A549 (cell line): ENCODE measurements around the gene RRAS. TPM values are rescaled to one million over a fixed set of nuclear protein-coding genes. Genes with fewer than 3 reads are reported as not detected.

Experiments
- ATAC-seq, 2 experiments: fragments of 200-7000 bp in 1 of 2; fragments of >200 bp in 1 of 2; cut with Nextera tagmentation in 1 of 2; cut with Tn5 transposase in 1 of 2; 3 replicates each; pipeline versions ENCODE4 v1.8.0 to v1.9.1; 2018 to 2020; ENCODE audit warnings: mild to moderate bottlenecking in 1 of 2, moderate library complexity in 1 of 2
- CTCF ChIA-PET: fragments of 300-600 bp; sonication (Branson Sonifier 250); formaldehyde crosslinking; extraction: SDS; loops from one replicate; lab custom pipeline; 2021; ENCODE audit warnings: antibody characterized with exemption, inconsistent platforms; lab: Yijun Ruan, JAX
- POLR2A ChIA-PET: fragments of 350-600 bp; formaldehyde crosslinking; extraction: SDS; loops from one replicate; lab custom pipeline; 2021; ENCODE audit warnings: antibody characterized with exemption, inconsistent platforms; lab: Yijun Ruan, JAX
- DNase-seq, 2 experiments: peaks; one replicate each; pipeline versions ENCODE4 v3.0.0 to v3.0.0-alpha.2; 2011 to 2016; ENCODE audit warnings: low read depth in 1 of 2, low spot score in 1 of 2
- FAIRE-seq: peaks from 2 replicates; lab custom pipeline; 2011; peaks lifted over from hg19 to GRCh38; lab: Jason Lieb, UNC
- H3K27ac ChIP-seq, 2 experiments: fragments of >200 bp; sonication (Bioruptor Twin); formaldehyde crosslinking; 3 replicates each; pipeline ENCODE4 v1.5.1; 2016 to 2017
- H3K4me1 ChIP-seq: fragments of >200 bp; sonication (Bioruptor Twin); formaldehyde crosslinking; 3 replicates; pipeline ENCODE4 v1.6.1; 2016
- H3K4me2 ChIP-seq: fragments of >200 bp; sonication (Bioruptor Twin); formaldehyde crosslinking; 3 replicates; pipeline ENCODE4 v1.6.1; 2016
- H3K4me3 ChIP-seq: fragments of >200 bp; sonication (Bioruptor Twin); formaldehyde crosslinking; 3 replicates; pipeline ENCODE4 v1.5.1; 2016
- H3K9me3 ChIP-seq: fragments of >200 bp; sonication (Bioruptor Twin); formaldehyde crosslinking; 3 replicates; pipeline ENCODE4 v1.6.1; 2016
- BCL3 ChIP-seq: fragments of >200 bp; sonication (Bioruptor Twin); formaldehyde crosslinking; IDR thresholded peaks from 3 replicates; pipeline ENCODE4 v1.6.1; 2016
- CBX2 ChIP-seq: fragments of 200-600 bp; sonication (generic); IDR thresholded peaks from 2 replicates; pipeline ENCODE4 v1.6.1; 2016; ENCODE audit warnings: low read depth, mild to moderate bottlenecking, borderline replicate concordance
- CHD4 ChIP-seq: fragments of 200-600 bp; sonication (generic); IDR thresholded peaks from 2 replicates; pipeline ENCODE4 v1.6.1; 2016; ENCODE audit warnings: antibody characterized with exemption, mild to moderate bottlenecking, borderline replicate concordance
- ELK1 ChIP-seq: fragments of 150-350 bp; IDR thresholded peaks from 2 replicates; pipeline ENCODE4 v1.6.1; 2014; ENCODE audit warnings: low read depth, mild to moderate bottlenecking, low read length
- EP300 ChIP-seq, 2 experiments: fragments of >200 bp; sonication (Bioruptor Twin); formaldehyde crosslinking; IDR thresholded peaks; 2 replicates in 1 of 2; 3 replicates in 1 of 2; pipeline ENCODE4 v1.6.1; 2016 to 2017
- ESRRA ChIP-seq: fragments of 150-350 bp; IDR thresholded peaks from 2 replicates; pipeline ENCODE4 v1.6.1; 2014; ENCODE audit warnings: mild to moderate bottlenecking, low read length, borderline replicate concordance
- FOSL2 ChIP-seq, 2 experiments: fragments of 450-650 bp in 1 of 2; fragments of >200 bp in 1 of 2; sonication (Bioruptor Twin) in 1 of 2; formaldehyde crosslinking; IDR thresholded peaks; 2 replicates each; pipeline versions ENCODE4 v1.5.0 to v1.6.1; 2016 to 2020; ENCODE audit warnings: mild to moderate bottlenecking in 1 of 2, moderate library complexity in 1 of 2
- HEYL ChIP-seq: fragments of 250-450 bp; sonication (Bioruptor Pico); IDR thresholded peaks from 2 replicates; pipeline ENCODE4 v1.8.0; 2021; ENCODE audit warnings: mild to moderate bottlenecking, moderate library complexity
- JUN ChIP-seq, 2 experiments: fragments of >200 bp; sonication (Bioruptor Twin); formaldehyde crosslinking; IDR thresholded peaks; 2 replicates in 1 of 2; 3 replicates in 1 of 2; pipeline ENCODE4 v1.6.1; 2016 to 2017
- MAFK ChIP-seq: fragments of 450-650 bp; IDR thresholded peaks from 2 replicates; pipeline ENCODE4 v1.6.1; 2014; ENCODE audit not compliant: partially characterized antibody
- MAX ChIP-seq: IDR thresholded peaks from 2 replicates; pipeline ENCODE4 v1.6.1; 2012
- NFE2L2 ChIP-seq: fragments of 150-350 bp; conservative IDR thresholded peaks from 2 replicates; pipeline ENCODE4 v1.6.1; 2014; ENCODE audit warnings: low read length
- NPAS2 ChIP-seq: fragments of 250-450 bp; sonication (Bioruptor Pico); IDR thresholded peaks from 2 replicates; pipeline ENCODE4 v1.8.0; 2022; ENCODE audit warnings: mild to moderate bottlenecking, moderate library complexity, borderline replicate concordance
- PBX3 ChIP-seq: IDR thresholded peaks from 2 replicates; pipeline ENCODE4 v1.6.1; 2012
- PHF8 ChIP-seq: fragments of 200-600 bp; sonication (generic); IDR thresholded peaks from 2 replicates; pipeline ENCODE4 v1.6.1; 2016; ENCODE audit warnings: low read depth, mild to moderate bottlenecking, antibody characterized with exemption, moderate library complexity, borderline replicate concordance
- TFCP2L1 ChIP-seq: fragments of 250-450 bp; sonication (Bioruptor Pico); IDR thresholded peaks from 2 replicates; pipeline ENCODE4 v1.5.0; 2021; ENCODE audit warnings: mild to moderate bottlenecking
- USF2 ChIP-seq: fragments of 450-650 bp; IDR thresholded peaks from 2 replicates; pipeline ENCODE4 v1.6.1; 2014; ENCODE audit warnings: antibody characterized with exemption
- ZC3H11A ChIP-seq: fragments of 450-650 bp; IDR thresholded peaks from 2 replicates; pipeline ENCODE4 v1.6.1; 2014; ENCODE audit warnings: antibody characterized with exemption, mild to moderate bottlenecking
- ZFP36 ChIP-seq: fragments of 450-650 bp; IDR thresholded peaks from 2 replicates; pipeline ENCODE4 v1.6.1; 2014; ENCODE audit warnings: borderline replicate concordance; ENCODE audit not compliant: partially characterized antibody
- ZSCAN20 ChIP-seq: fragments of 250-450 bp; sonication (Bioruptor Pico); IDR thresholded peaks from 2 replicates; pipeline ENCODE4 v1.8.0; 2022; ENCODE audit warnings: mild to moderate bottlenecking, moderate library complexity
- WGBS: methylation state at CpG from one replicate; pipeline ENCODE4 v1.1.6; 2017; ENCODE audit errors: missing lambda C conversion rate; 5-methylcytosine and 5-hydroxymethylcytosine counted together
- polyA plus RNA-seq, 4 experiments: library from polyadenylated mRNA; depleted of rRNA in 3 of 4; stranded (reverse); fragments of >200 nt; fragmentation: RNase III in 1 of 4; extraction: RNeasy Plus Mini Kit Qiagen cat#74134 plus additional on column Dnase treatment in 1 of 4; gene quantifications; 2 replicates in 3 of 4; 3 replicates in 1 of 4; pipeline ENCODE4 v1.2.3, GENCODE V29; 2011 to 2017

Gene RRAS
- polyA plus RNA-seq, 2 of the 4 experiments (the other 2 are of a cell fraction): 47.6 to 49.2 TPM

- FAIRE-seq (peak; percentile 7), DNase-seq (peak; percentile 68 to 69), ATAC-seq (peak; percentile 43 to 59)
- ChIA-PET CTCF (interaction anchor here (1.6 to 1.7 kb wide), 3 partner anchors 10 to 59 kb away, joined by 3 to 7 read pairs (median 5); no protein-coding TSS in a partner anchor), POLR2A (interaction anchor here (1.8 kb wide), 1 partner anchor 28 kb away, joined by 5 read pairs; the partner anchor contains the start of gene SCAF1)
- peaks cover 34% of the 10 kb centered on the region for H3K4me1 ChIP-seq
- H3K27ac ChIP-seq: peak overlapping the region; percentile 65 to 84
- 28% methylated on average over 4 of the region's 4 CpGs for WGBS
- H3K9me3 ChIP-seq: no peaks in the 10 kb centered on the region
- H3K4me3 ChIP-seq: no peak overlapping the region
- TF ChIP-seq MAX (no peak), NPAS2 (CRISPR knock-in tag) (no peak), ZFP36 (no peak), TFCP2L1 (no peak), CHD4 (no peak), CBX2 (no peak), NFE2L2 (no peak), FOSL2 (IDR thresholded peaks at IDR 0.05) (no peak), FOSL2 (CRISPR knock-in tag; IDR thresholded peaks at IDR 0.05) (peak; percentile 72), JUN (IDR thresholded peaks at IDR 0.05) (no peak), ESRRA (peak; percentile 71; the same call in 1 of the 2 replicates), USF2 (peak; percentile 62)
- peak overlapping the region; percentile 72 for H3K4me2 ChIP-seq
These were observed 26.6 kb downstream of the RRAS start for GRCh38 chr19:49613374-49613773.

GRCh38 chr19:49609499-49610092 is 30.3 kb downstream of the RRAS start:
- ChIA-PET POLR2A (interaction anchor here (0.7 kb wide), 1 partner anchor 54 kb away, joined by 6 read pairs; no protein-coding TSS in a partner anchor), CTCF (interaction anchor here (0.7 to 2.2 kb wide), 8 partner anchors 11 to 63 kb away, joined by 3 to 11 read pairs (median 4); no protein-coding TSS in a partner anchor)
- Histone ChIP-seq H3K27ac (no peak overlapping the region), H3K9me3 (no peaks in the 10 kb centered on the region), H3K4me1 (peaks cover 28% of the 10 kb centered on the region), H3K4me3 (no peak overlapping the region), H3K4me2 (no peak overlapping the region)
- DNase-seq (no peak), FAIRE-seq (no peak), ATAC-seq (no peak)
- 97% methylated on average over 12 of the region's 12 CpGs for WGBS
- TF ChIP-seq BCL3 (no peak), PBX3 (no peak), ZC3H11A (no peak), MAFK (no peak), CBX2 (no peak), HEYL (CRISPR knock-in tag) (no peak), EP300 (IDR thresholded peaks at IDR 0.05) (no peak), ZSCAN20 (CRISPR knock-in tag) (no peak), PHF8 (no peak), ELK1 (no peak), MAX (no peak)
